ENCODE results near the gene MARCHF3. TPM values are rescaled to one million over a fixed set of nuclear protein-coding genes. Genes with fewer than 3 reads are reported as not detected.

The MARCHF3 gene
- total RNA-seq, 1 experiment from 2014 or later: 1.1 TPM

DNA sequence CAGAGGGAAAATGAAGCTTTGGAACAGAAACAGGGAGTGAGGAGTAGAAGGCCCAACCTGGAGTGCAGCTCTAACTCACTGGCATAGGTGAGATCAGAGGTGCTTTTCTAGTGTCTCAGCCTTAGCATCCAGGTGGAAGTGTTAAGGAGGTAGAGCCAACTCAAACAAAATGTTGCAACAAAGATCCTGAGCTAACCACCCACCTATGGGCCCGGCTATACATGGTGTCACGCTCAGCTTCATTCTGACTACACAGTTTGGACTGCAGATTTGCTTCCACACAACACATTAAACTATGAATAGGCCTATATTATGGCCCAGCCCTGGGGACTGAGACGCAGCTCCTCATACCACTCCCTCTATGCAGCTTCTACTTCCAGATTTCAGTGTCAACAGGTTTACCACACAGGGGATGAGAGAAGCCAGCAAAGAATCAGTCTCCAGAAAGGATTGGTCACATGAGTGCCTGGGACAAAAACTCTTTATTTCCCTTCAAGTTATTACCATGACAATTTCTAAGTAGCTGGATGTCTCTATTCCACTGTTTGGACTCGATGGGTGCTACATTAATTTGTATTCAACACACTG, 34.0 kb upstream of the MARCHF3 start:
- POLR2A ChIA-PET (ENCODE audit: low non-redundant PET): no interaction called here
- H3K36me3 ChIP-seq (ENCODE audit: insufficient read depth, low read length, poor library complexity, severe bottlenecking): no peaks in the 10 kb centered on the region
- TF ChIP-seq CTCF (conservative IDR thresholded peaks at IDR 0.05; ENCODE audit: low read depth, low read length) (no peak), EZH2 (IDR thresholded peaks at IDR 0.05; ENCODE audit: borderline replicate concordance, low read depth, low read length, poor library complexity, severe bottlenecking) (no peak)
- BruUV-seq (replicated peaks): no TSS peak
- CTCF ChIA-PET: no interaction called here
- no peak overlapping the region for H3K27ac ChIP-seq (ENCODE audit: low read depth, low read length, poor library complexity, severe bottlenecking)
- no peaks in the 10 kb centered on the region for H3K4me1 ChIP-seq (ENCODE audit: insufficient read depth, low read length, poor library complexity, severe bottlenecking)
- intact Hi-C loops (cut with micrococcal nuclease; ENCODE audit: unreplicated experiment): no loop called here
- no peak for DNase-seq (ENCODE audit: low spot score)
- H3K4me3 ChIP-seq (ENCODE audit: low read depth, low read length, poor library complexity, severe bottlenecking): no peak overlapping the region
- H3K9me3 ChIP-seq (ENCODE audit: low read depth, low read length, poor library complexity, severe bottlenecking): no peaks in the 10 kb centered on the region
- no peaks in the 10 kb centered on the region for H3K27me3 ChIP-seq (replicated peaks; ENCODE audit: insufficient read depth, low read depth, low read length, poor library complexity)

- H3K9me3 ChIP-seq (ENCODE audit: low read depth, low read length, poor library complexity, severe bottlenecking): no peaks in the 10 kb centered on the region
- no peak overlapping the region for H3K27ac ChIP-seq (ENCODE audit: low read depth, low read length, poor library complexity, severe bottlenecking)
- no TSS peak for BruUV-seq (replicated peaks)
- TF ChIP-seq CTCF (conservative IDR thresholded peaks at IDR 0.05; ENCODE audit: low read depth, low read length): no peak
- no peak for TF ChIP-seq EZH2 (IDR thresholded peaks at IDR 0.05; ENCODE audit: borderline replicate concordance, low read depth, low read length, poor library complexity, severe bottlenecking)
- ChIA-PET CTCF (no interaction called here), POLR2A (ENCODE audit: low non-redundant PET) (no interaction called here)
- intact Hi-C loops (cut with micrococcal nuclease; ENCODE audit: unreplicated experiment): no loop called here
- no peaks in the 10 kb centered on the region for H3K27me3 ChIP-seq (replicated peaks; ENCODE audit: insufficient read depth, low read depth, low read length, poor library complexity)
- H3K4me1 ChIP-seq (ENCODE audit: insufficient read depth, low read length, poor library complexity, severe bottlenecking): no peaks in the 10 kb centered on the region
- H3K36me3 ChIP-seq (ENCODE audit: insufficient read depth, low read length, poor library complexity, severe bottlenecking): no peaks in the 10 kb centered on the region
- no peak overlapping the region for H3K4me3 ChIP-seq (ENCODE audit: low read depth, low read length, poor library complexity, severe bottlenecking)
- no peak for DNase-seq (ENCODE audit: low spot score)
These were observed 33.0 kb upstream of the MARCHF3 start for GRCh38 chr5:127063257-127063913.

- no peak for DNase-seq (ENCODE audit: low spot score)
- no peak for TF ChIP-seq CTCF (conservative IDR thresholded peaks at IDR 0.05; ENCODE audit: low read depth, low read length)
- TF ChIP-seq EZH2 (IDR thresholded peaks at IDR 0.05; ENCODE audit: borderline replicate concordance, low read depth, low read length, poor library complexity, severe bottlenecking): no peak
- no TSS peak for BruUV-seq (replicated peaks)
- no peaks in the 10 kb centered on the region for H3K9me3 ChIP-seq (ENCODE audit: low read depth, low read length, poor library complexity, severe bottlenecking)
- H3K27ac ChIP-seq (ENCODE audit: low read depth, low read length, poor library complexity, severe bottlenecking): no peak overlapping the region
- no peaks in the 10 kb centered on the region for H3K4me1 ChIP-seq (ENCODE audit: insufficient read depth, low read length, poor library complexity, severe bottlenecking)
- ChIA-PET CTCF (no interaction called here), POLR2A (ENCODE audit: low non-redundant PET) (no interaction called here)
- H3K4me3 ChIP-seq (ENCODE audit: low read depth, low read length, poor library complexity, severe bottlenecking): no peak overlapping the region
- H3K27me3 ChIP-seq (replicated peaks; ENCODE audit: insufficient read depth, low read depth, low read length, poor library complexity): no peaks in the 10 kb centered on the region
- intact Hi-C loops (cut with micrococcal nuclease; ENCODE audit: unreplicated experiment): no loop called here
- H3K36me3 ChIP-seq (ENCODE audit: insufficient read depth, low read length, poor library complexity, severe bottlenecking): no peaks in the 10 kb centered on the region
These were observed 31.6 kb upstream of the MARCHF3 start for GRCh38 chr5:127061956-127062355.

Data from A673 (cell line).